H1 (cell line): ENCODE results near the gene EN1.

Source experiments
- CREB1 ChIP-seq: IDR thresholded peaks from 2 replicates; pipeline ENCODE4 v1.6.1; 2012; ENCODE audit warnings: inconsistent platforms
- CTCF ChIP-seq, 3 experiments: IDR thresholded peaks; 1 replicate in 2 of 3; 2 replicates in 1 of 3; pipeline versions ENCODE4 v1.5.1 to v1.6.1; 2011; ENCODE audit warnings: low read length in 3 of 3, mild to moderate bottlenecking in 3 of 3, inconsistent platforms in 2 of 3, low read depth in 1 of 3, moderate library complexity in 1 of 3; ENCODE audit not compliant: insufficient read depth in 1 of 3; ENCODE audit errors: control extremely low read depth in 1 of 3
- EGR1 ChIP-seq: IDR thresholded peaks from 2 replicates; pipeline ENCODE4 v1.6.1; 2011; ENCODE audit warnings: low read depth, low read length, borderline replicate concordance
- EP300 ChIP-seq, 2 experiments: IDR thresholded peaks; 1 replicate in 1 of 2; 2 replicates in 1 of 2; pipeline ENCODE4 v1.6.1; 2011 to 2012; ENCODE audit warnings: low read depth in 2 of 2, low read length in 2 of 2, mild to moderate bottlenecking in 2 of 2, borderline replicate concordance in 1 of 2, inconsistent platforms in 1 of 2, moderate library complexity in 1 of 2
- JUND ChIP-seq: IDR thresholded peaks from 2 replicates; pipeline ENCODE4 v1.6.1; 2011; ENCODE audit warnings: mild to moderate bottlenecking, improper control_type of control experiment, low read length
- POLR2A ChIP-seq, 2 experiments: IDR thresholded peaks; 1 replicate in 1 of 2; 2 replicates in 1 of 2; pipeline ENCODE4 v1.6.1; 2011; ENCODE audit warnings: low read depth in 2 of 2, low read length in 2 of 2, mild to moderate bottlenecking in 2 of 2; ENCODE audit errors: control extremely low read depth in 1 of 2
- RFX5 ChIP-seq: IDR thresholded peaks from 2 replicates; pipeline ENCODE4 v1.6.1; 2011; ENCODE audit warnings: low read depth, low read length, improper control_type of control experiment, borderline replicate concordance
- SIN3A ChIP-seq, 2 experiments: IDR thresholded peaks in 1 of 2; conservative IDR thresholded peaks in 1 of 2; 2 replicates each; pipeline ENCODE4 v1.6.1; 2011 to 2012; ENCODE audit warnings: low read length in 2 of 2, improper control_type of control experiment in 1 of 2, low read depth in 1 of 2, mild to moderate bottlenecking in 1 of 2
- SP4 ChIP-seq: IDR thresholded peaks from 2 replicates; pipeline ENCODE4 v1.6.1; 2012; ENCODE audit warnings: low read length, inconsistent platforms
- TAF1 ChIP-seq: IDR thresholded peaks from 2 replicates; pipeline ENCODE4 v1.6.1; 2011; ENCODE audit warnings: mild to moderate bottlenecking, low read depth, low read length
- TEAD4 ChIP-seq: IDR thresholded peaks from 2 replicates; pipeline ENCODE4 v1.6.1; 2012; ENCODE audit warnings: low read depth, low read length, inconsistent platforms, mixed read lengths
- TF ChIP-seq, protein P1 (sequence below): IDR thresholded peaks from 2 replicates; pipeline ENCODE4 v1.6.1; 2012; ENCODE audit warnings: inconsistent platforms

- peak; percentile 63 to 82 (median 81) for TF ChIP-seq CTCF (IDR thresholded peaks at IDR 0.05; ENCODE audit: control extremely low read depth in 1 of 3, insufficient read depth in 1 of 3, low read depth in 1 of 3, low read length in 3 of 3)
- no peak for TF ChIP-seq EP300 (IDR thresholded peaks at IDR 0.05; ENCODE audit: borderline replicate concordance in 1 of 2, low read depth in 2 of 2, low read length in 2 of 2)
- TF ChIP-seq SP4, result no peak
- no peak for TF ChIP-seq POLR2A (IDR thresholded peaks at IDR 0.05; ENCODE audit: control extremely low read depth in 1 of 2, low read depth in 2 of 2, low read length in 2 of 2)
- no peak for TF ChIP-seq TEAD4
- no peak for TF ChIP-seq TAF1
- no peak for TF ChIP-seq CREB1
- TF ChIP-seq SIN3A (conservative IDR thresholded peaks at IDR 0.05 in 1 of 2, IDR thresholded peaks at IDR 0.05 in 1 of 2; ENCODE audit: low read depth in 1 of 2, low read length in 2 of 2), result no peak
- no peak for TF ChIP-seq RFX5
- TF ChIP-seq, protein P1, sequence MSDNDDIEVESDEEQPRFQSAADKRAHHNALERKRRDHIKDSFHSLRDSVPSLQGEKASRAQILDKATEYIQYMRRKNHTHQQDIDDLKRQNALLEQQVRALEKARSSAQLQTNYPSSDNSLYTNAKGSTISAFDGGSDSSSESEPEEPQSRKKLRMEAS, result no peak
- TF ChIP-seq EGR1, result no peak
- TF ChIP-seq JUND, result no peak
These were observed 17.7 kb upstream of the EN1 start for GRCh38 chr2:118865106-118865505.
